Uterus (tissue), 4 donors: Measurements from ENCODE around the gene RFC4. TPM values are rescaled to one million over a fixed set of nuclear protein-coding genes. Genes with fewer than 3 reads are reported as not detected.

Experiments
- DNase-seq, 2 donors: peaks; one replicate each; pipeline ENCODE4 v3.0.0-alpha.2; 2019 to 2020
- H3K27ac ChIP-seq, 2 donors: fragments of 200-600 bp; sonication (generic); 1 replicate in 1 of 2; 2 replicates in 1 of 2; pipeline ENCODE4 v1.5.1; 2016 to 2018
- H3K27me3 ChIP-seq, 2 donors: fragments of 200-600 bp; sonication (generic); one replicate each; pipeline ENCODE4 v1.5.1; 2018 to 2019; ENCODE audit warnings: control low read depth in 1 of 2
- H3K36me3 ChIP-seq, 2 donors: fragments of 200-600 bp; sonication (generic); one replicate each; pipeline ENCODE4 v1.5.1; 2019; ENCODE audit warnings: control low read depth in 1 of 2
- H3K4me1 ChIP-seq, 2 donors: fragments of 200-600 bp; sonication (generic); one replicate each; pipeline ENCODE4 v1.5.1; 2018 to 2019; ENCODE audit warnings: control low read depth in 1 of 2
- H3K4me3 ChIP-seq, 2 donors: fragments of 200-600 bp; sonication (generic); 1 replicate in 1 of 2; 2 replicates in 1 of 2; pipeline ENCODE4 v1.5.1; 2018 to 2019; ENCODE audit warnings: mild to moderate bottlenecking in 1 of 2
- H3K9me3 ChIP-seq, 2 donors: fragments of 200-600 bp; sonication (generic); one replicate each; pipeline ENCODE4 v1.5.1; 2019; ENCODE audit warnings: control low read depth in 1 of 2
- POLR2A ChIP-seq, 2 donors: fragments of 450-650 bp; IDR thresholded peaks; one replicate each; pipeline ENCODE4 v1.6.1; 2016; ENCODE audit warnings: antibody characterized with exemption in 2 of 2, mild to moderate bottlenecking in 1 of 2, moderate library complexity in 1 of 2
- intact Hi-C: fragments of 100-400 bp; cut with DNase I; formaldehyde crosslinking; loops from one replicate; pipeline ENCODE4 v1.15.1; 2023; ENCODE audit warnings: low total_unique reads
- total RNA-seq, 4 donors: library from RNA; depleted of rRNA in 3 of 4; stranded (reverse); fragments of >200 nt in 3 of 4; gene quantifications; one replicate each; pipeline versions ENCODE4 v1.1.0 to v1.2.4, GENCODE V29; 2014 to 2023
- TF ChIP-seq, protein P1 (sequence below), 4 experiments: fragments of 200-600 bp in 2 of 4; fragments of 450-650 bp in 2 of 4; sonication (generic) in 2 of 4; IDR thresholded peaks; one replicate each; pipeline ENCODE4 v1.5.1; 2016 to 2019; ENCODE audit warnings: antibody characterized with exemption in 4 of 4, mild to moderate bottlenecking in 2 of 4, moderate library complexity in 1 of 4
- donor health status: DM: yes; HTN: yes; CAD: no.

Gene RFC4
- total RNA-seq, 4 donors from 2014 or later: 2.8 to 43.8 (median 26.6) TPM

DNA sequence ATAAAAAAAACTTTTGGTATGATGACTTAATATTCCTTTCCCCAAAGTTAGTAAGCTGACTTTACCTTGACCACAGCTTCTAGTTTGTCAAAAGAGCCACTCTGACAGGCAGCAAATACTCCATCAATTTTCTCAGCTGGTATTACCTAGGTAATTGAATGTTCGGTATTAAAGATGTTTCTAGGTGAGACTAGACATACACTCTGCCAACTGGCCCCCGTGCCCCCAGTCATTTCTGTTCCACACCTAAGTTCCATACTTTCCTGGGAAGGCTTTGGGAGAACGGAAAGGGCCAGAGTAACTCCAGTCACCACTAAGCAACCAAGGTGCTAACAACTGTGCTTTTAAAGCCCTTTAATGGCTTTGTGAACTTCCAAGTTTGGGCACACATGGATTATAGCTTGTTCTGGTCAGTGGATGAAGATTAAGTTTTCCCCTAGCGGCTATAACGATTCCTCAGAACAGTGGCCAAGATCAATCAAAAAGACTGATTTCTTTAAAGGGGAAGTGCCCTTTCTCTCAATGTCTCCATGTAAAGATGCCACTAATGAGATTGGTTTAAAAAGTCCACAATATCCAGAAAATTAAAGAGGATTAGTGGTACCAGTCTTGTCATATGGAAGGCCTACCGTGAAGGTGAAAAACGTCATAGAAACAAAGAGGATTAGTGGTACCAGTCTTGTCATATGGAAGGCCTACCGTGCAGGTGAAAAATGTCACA lies 15.9 kb downstream of the RFC4 start:
- Histone ChIP-seq H3K4me1 (peaks cover 0 to 16% of the 10 kb centered on the region in 2 donors), H3K9me3 (no peaks in the 10 kb centered on the region), H3K27ac (no peak overlapping the region), H3K27me3 (no peaks in the 10 kb centered on the region), H3K36me3 (no peaks in the 10 kb centered on the region), H3K4me3 (no peak overlapping the region)
- no peak for DNase-seq
- intact Hi-C loops: no loop called here
- no peak for TF ChIP-seq POLR2A (IDR thresholded peaks at IDR 0.05)

DNA sequence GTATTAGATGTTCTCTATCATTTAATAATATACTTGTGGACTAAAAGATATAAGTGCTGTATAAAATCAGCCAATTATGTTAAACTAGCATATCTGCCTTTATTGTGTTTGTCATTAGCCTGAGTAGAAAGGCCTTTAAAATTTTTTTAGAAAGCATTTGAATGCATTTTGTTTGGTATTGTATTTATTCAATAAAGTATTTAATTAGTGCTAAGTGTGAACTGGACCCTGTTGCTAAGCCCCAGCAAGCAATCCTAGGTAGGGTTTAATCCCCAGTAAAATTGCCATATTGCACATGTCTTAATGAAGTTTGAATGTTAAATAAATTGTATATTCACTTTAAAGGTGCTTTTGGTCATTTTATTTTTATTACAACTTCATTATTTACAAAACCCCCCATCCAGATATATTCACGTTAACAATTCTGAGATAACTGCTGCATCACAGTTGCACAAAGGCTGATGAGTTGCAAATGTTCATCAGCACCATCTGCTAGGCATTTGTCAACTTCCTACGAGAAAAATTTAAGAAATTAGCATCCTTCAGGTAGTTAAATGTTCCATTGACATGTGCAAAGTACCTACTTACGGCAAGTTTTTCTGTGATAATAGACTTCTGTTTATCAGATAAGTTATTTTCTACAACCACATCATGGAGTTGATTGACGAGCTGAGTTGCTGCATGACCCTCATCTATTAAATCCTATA lies 16.6 kb downstream of the RFC4 start:
- H3K27me3 ChIP-seq: no peaks in the 10 kb centered on the region
- H3K4me3 ChIP-seq: no peak overlapping the region
- no peaks in the 10 kb centered on the region for H3K9me3 ChIP-seq
- DNase-seq: no peak
- no peaks in the 10 kb centered on the region for H3K36me3 ChIP-seq
- TF ChIP-seq POLR2A (IDR thresholded peaks at IDR 0.05): no peak
- TF ChIP-seq, protein P1, sequence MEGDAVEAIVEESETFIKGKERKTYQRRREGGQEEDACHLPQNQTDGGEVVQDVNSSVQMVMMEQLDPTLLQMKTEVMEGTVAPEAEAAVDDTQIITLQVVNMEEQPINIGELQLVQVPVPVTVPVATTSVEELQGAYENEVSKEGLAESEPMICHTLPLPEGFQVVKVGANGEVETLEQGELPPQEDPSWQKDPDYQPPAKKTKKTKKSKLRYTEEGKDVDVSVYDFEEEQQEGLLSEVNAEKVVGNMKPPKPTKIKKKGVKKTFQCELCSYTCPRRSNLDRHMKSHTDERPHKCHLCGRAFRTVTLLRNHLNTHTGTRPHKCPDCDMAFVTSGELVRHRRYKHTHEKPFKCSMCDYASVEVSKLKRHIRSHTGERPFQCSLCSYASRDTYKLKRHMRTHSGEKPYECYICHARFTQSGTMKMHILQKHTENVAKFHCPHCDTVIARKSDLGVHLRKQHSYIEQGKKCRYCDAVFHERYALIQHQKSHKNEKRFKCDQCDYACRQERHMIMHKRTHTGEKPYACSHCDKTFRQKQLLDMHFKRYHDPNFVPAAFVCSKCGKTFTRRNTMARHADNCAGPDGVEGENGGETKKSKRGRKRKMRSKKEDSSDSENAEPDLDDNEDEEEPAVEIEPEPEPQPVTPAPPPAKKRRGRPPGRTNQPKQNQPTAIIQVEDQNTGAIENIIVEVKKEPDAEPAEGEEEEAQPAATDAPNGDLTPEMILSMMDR (IDR thresholded peaks at IDR 0.05): no peak
- intact Hi-C loops: no loop called here
- H3K4me1 ChIP-seq: peaks cover 0 to 17% of the 10 kb centered on the region in 2 donors
- H3K27ac ChIP-seq: no peak overlapping the region

DNA sequence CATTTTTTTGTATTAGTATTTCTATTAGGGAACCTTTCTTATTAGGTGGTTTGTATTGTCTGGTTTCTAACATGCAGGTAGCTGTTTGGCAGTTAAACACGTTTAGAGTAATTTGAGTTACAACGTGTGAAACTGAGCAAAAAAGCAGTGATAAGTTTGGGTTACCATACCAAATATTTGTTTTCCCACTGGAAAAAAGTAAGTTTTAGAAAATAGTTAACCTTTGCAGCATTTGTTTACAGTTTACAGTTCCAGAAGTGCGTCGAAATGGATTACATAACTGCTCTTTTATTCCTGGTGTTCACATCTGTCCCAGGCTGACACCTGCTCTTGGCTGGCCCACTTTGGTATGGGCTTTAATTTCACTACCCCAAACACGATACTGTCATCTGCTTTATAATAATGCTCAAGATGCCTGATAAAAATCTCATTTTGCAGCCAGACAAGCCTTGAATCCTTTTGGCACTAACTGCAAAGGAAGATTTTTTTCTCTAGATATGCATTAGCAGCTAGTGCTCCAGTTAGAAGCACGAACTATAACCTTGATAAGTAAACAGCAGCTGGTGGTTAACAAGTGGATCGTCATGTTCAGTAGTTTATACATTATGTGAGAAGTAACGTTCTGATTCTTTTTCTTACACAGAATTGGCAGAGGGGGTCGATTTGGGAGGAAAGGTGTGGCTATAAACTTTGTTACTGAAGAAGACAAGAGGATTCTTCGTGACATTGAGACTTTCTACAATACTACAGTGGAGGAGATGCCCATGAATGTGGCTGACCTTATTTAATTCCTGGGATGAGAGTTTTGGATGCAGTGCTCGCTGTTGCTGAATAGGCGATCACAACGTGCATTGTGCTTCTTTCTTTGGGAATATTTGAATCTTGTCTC lies 17.6 kb downstream of the RFC4 start:
- no peak for TF ChIP-seq POLR2A (IDR thresholded peaks at IDR 0.05)
- TF ChIP-seq, protein P1 (IDR thresholded peaks at IDR 0.05): no peak
- Histone ChIP-seq H3K9me3 (no peaks in the 10 kb centered on the region), H3K27ac (no peak overlapping the region), H3K27me3 (no peaks in the 10 kb centered on the region), H3K4me3 (no peak overlapping the region), H3K4me1 (peaks cover 0 to 17% of the 10 kb centered on the region in 2 donors), H3K36me3 (no peaks in the 10 kb centered on the region)
- intact Hi-C loops: no loop called here
- DNase-seq: no peak

DNA sequence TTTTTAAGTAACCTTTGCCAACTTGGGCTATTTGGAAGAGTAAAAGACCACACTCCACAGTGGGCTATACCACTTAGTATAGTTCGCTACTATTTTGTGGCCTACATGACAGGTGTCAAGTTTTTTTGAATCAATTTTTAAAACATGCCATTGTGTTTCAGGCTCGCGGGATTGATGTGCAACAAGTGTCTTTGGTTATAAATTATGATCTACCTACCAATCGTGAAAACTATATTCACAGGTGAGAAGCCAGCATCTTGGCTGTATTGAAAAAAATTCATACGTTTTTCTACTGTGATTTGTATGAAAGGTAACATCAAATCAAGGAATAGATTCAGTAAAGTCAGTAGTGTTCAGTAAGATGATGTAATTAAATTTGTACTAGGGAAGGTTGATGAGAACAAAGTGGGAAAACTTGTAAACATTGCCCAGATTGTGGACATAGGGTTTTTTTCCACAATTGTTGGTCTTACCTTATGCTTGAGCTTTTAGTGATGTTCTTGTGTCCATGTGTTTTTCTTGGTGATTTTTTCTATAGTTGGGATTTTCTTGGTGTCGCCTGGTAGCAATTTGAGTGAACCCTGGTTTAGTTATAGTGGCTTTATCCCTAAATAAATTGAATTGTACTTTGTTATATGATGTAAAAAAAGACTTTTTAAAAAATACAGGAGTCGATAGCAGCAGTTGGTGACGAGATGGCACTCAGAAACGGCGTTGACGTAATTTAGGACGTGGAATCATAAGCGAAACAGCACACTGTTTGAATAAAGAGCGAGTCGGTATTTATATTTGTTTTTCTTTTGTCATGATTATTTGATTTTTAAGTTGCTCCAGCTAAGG lies 18.4 kb downstream of the RFC4 start:
- peaks cover 0 to 17% of the 10 kb centered on the region in 2 donors for H3K4me1 ChIP-seq
- no peaks in the 10 kb centered on the region for H3K36me3 ChIP-seq

More for the DNA sequence above, 18.4 kb downstream of the RFC4 start:
- Histone ChIP-seq H3K4me3 (no peak overlapping the region), H3K27ac (no peak overlapping the region), H3K9me3 (no peaks in the 10 kb centered on the region), H3K27me3 (no peaks in the 10 kb centered on the region)
- intact Hi-C loops: no loop called here
- TF ChIP-seq POLR2A (IDR thresholded peaks at IDR 0.05): no peak
- TF ChIP-seq, protein P1 (IDR thresholded peaks at IDR 0.05): no peak
- no peak for DNase-seq
